SK-N-SH (cell line): ENCODE measurements around the gene FCER1G. TPM values are rescaled to one million over a fixed set of nuclear protein-coding genes. Genes with fewer than 3 reads are reported as not detected.
"Not testable (repeated sequence)": the region's sequence is repeated elsewhere in the genome, so short reads cannot be mapped to it uniquely, and the experiment has no call there.

Experiments used
- CTCF ChIA-PET: fragments of 300-600, 350-600 bp; formaldehyde crosslinking; extraction: SDS; loops from one replicate; lab custom pipeline; 2021; lab: Yijun Ruan, JAX
- POLR2A ChIA-PET: fragments of 350-600 bp; sonication (Branson Sonifier 250); formaldehyde crosslinking; extraction: SDS; loops from one replicate; lab custom pipeline; 2020; ENCODE audit warnings: antibody characterized with exemption, inconsistent platforms; lab: Yijun Ruan, JAX
- DNase-seq: peaks from one replicate; pipeline ENCODE4 v3.0.0; 2012
- H2AFZ ChIP-seq: fragments of 200-600 bp; sonication (generic); 2 replicates; pipeline ENCODE4 v1.8.1; 2016; ENCODE audit warnings: antibody characterized with exemption, mild to moderate bottlenecking, low read depth
- H3F3A ChIP-seq: fragments of 200-600 bp; sonication (generic); replicated peaks from 2 replicates; pipeline ENCODE3; 2016; ENCODE audit warnings: antibody characterized with exemption, mild to moderate bottlenecking; ENCODE audit not compliant: insufficient read depth
- H3K27ac ChIP-seq, 2 experiments: fragments of 200-500 bp in 1 of 2; fragments of 200-600 bp in 1 of 2; sonication (Bioruptor generic) in 1 of 2; sonication (generic), shearing (Covaris generic) in 1 of 2; 2 replicates each; pipeline versions ENCODE4 v1.5.1 to v1.6.1; 2014 to 2016; ENCODE audit warnings: low read depth in 2 of 2, inconsistent platforms in 1 of 2, low read length in 1 of 2, mild to moderate bottlenecking in 1 of 2, mixed read lengths in 1 of 2
- H3K27me3 ChIP-seq: fragments of 200-600 bp; sonication (generic), shearing (Covaris generic); 2 replicates; pipeline ENCODE4 v1.6.1; 2016; ENCODE audit warnings: mixed run types; ENCODE audit not compliant: insufficient read depth
- H3K36me3 ChIP-seq, 2 experiments: fragments of 200-500 bp in 1 of 2; fragments of 200-600 bp in 1 of 2; sonication (Bioruptor generic) in 1 of 2; sonication (generic) in 1 of 2; replicated peaks in 1 of 2; 2 replicates each; pipeline versions ENCODE3 to v1.5.1; 2014 to 2016; ENCODE audit warnings: low read length in 1 of 2, mild to moderate bottlenecking in 1 of 2; ENCODE audit not compliant: insufficient read depth in 2 of 2, control insufficient read depth in 1 of 2
- H3K4me1 ChIP-seq, 2 experiments: fragments of 200-500 bp in 1 of 2; fragments of 200-600 bp in 1 of 2; sonication (Bioruptor generic) in 1 of 2; sonication (generic), shearing (Covaris generic) in 1 of 2; 2 replicates each; pipeline versions ENCODE4 v1.5.1 to v1.6.1; 2014 to 2016; ENCODE audit warnings: low read depth in 1 of 2, low read length in 1 of 2, mixed run types in 1 of 2; ENCODE audit not compliant: insufficient read depth in 2 of 2, control insufficient read depth in 1 of 2
- H3K4me2 ChIP-seq: fragments of 200-600 bp; sonication (generic), shearing (Covaris generic); 2 replicates; pipeline ENCODE4 v1.6.1; 2017; ENCODE audit warnings: mixed run types
- H3K4me3 ChIP-seq, 2 experiments: fragments of 200-500 bp in 1 of 2; fragments of 200-600 bp in 1 of 2; sonication (Bioruptor generic) in 1 of 2; sonication (generic), shearing (Covaris generic) in 1 of 2; 2 replicates each; pipeline versions ENCODE4 v1.5.1 to v1.8.1; 2014 to 2016; ENCODE audit warnings: low read depth in 2 of 2, inconsistent platforms in 1 of 2, low read length in 1 of 2, mild to moderate bottlenecking in 1 of 2, mixed read lengths in 1 of 2, moderate library complexity in 1 of 2
- H3K79me2 ChIP-seq: fragments of 200-600 bp; sonication (generic); 2 replicates; pipeline ENCODE4 v1.8.1; 2017; ENCODE audit warnings: mild to moderate bottlenecking; ENCODE audit not compliant: insufficient read depth
- H3K9ac ChIP-seq: fragments of 200-600 bp; sonication (generic); 2 replicates; pipeline ENCODE4 v1.6.1; 2017; ENCODE audit warnings: mixed run types
- H3K9me2 ChIP-seq: fragments of 200-600 bp; sonication (generic); 2 replicates; pipeline ENCODE4 v1.6.1; 2017; ENCODE audit warnings: mixed run types
- H3K9me3 ChIP-seq: fragments of 200-600 bp; sonication (generic); 2 replicates; pipeline ENCODE4 v1.6.1; 2017; ENCODE audit warnings: mixed run types, mild to moderate bottlenecking, moderate library complexity
- H4K20me1 ChIP-seq: fragments of 200-600 bp; sonication (generic); 2 replicates; pipeline ENCODE4 v1.6.1; 2017; ENCODE audit warnings: mild to moderate bottlenecking, mixed run types; ENCODE audit not compliant: insufficient read depth
- EP300 ChIP-seq, 2 experiments: IDR thresholded peaks; 2 replicates each; pipeline versions ENCODE4 v1.4.0 to v1.6.1; 2012; ENCODE audit warnings: borderline replicate concordance in 1 of 2, low read depth in 1 of 2, low read length in 1 of 2
- GATA2 ChIP-seq: sonication (generic); formaldehyde crosslinking; IDR thresholded peaks from 2 replicates; pipeline ENCODE4 v1.5.0; 2020; ENCODE audit warnings: mild to moderate bottlenecking, missing genetic modification reagents
- MXI1 ChIP-seq: IDR thresholded peaks from 2 replicates; pipeline ENCODE4 v1.6.1; 2012; ENCODE audit warnings: mild to moderate bottlenecking, low read depth, low read length, improper control_type of control experiment
- RAD21 ChIP-seq: IDR thresholded peaks from 2 replicates; pipeline ENCODE4 v1.6.1; 2012; ENCODE audit warnings: mild to moderate bottlenecking, low read length
- TAF1 ChIP-seq: IDR thresholded peaks from 2 replicates; pipeline ENCODE4 v1.6.1; 2012; ENCODE audit warnings: low read depth, mild to moderate bottlenecking, low read length, moderate library complexity, borderline replicate concordance
- TCF12 ChIP-seq: IDR thresholded peaks from 2 replicates; pipeline ENCODE4 v1.4.0; 2012
- YY1 ChIP-seq: IDR thresholded peaks from 2 replicates; pipeline ENCODE4 v1.4.0; 2012; ENCODE audit warnings: low read depth, mild to moderate bottlenecking
- WGBS: methylation state at CpG from one replicate; pipeline ENCODE4 v1.1.6; 2017; ENCODE audit warnings: low lambda C conversion rate; 5-methylcytosine and 5-hydroxymethylcytosine counted together
- polyA plus RNA-seq, 3 experiments: library from polyadenylated mRNA; depleted of rRNA; stranded (reverse); fragments of >200 nt; gene quantifications; 2 replicates each; pipeline ENCODE4 v1.2.3, GENCODE V29; 2012
- TF ChIP-seq, protein P1 (sequence below): fragments of 150-350 bp; IDR thresholded peaks from 2 replicates; pipeline ENCODE4 v1.6.1; 2016; ENCODE audit warnings: mild to moderate bottlenecking, low read depth, low read length
- TF ChIP-seq, protein P2 (sequence below): IDR thresholded peaks from 2 replicates; pipeline ENCODE4 v1.4.0; 2012; ENCODE audit warnings: low read depth
- TF ChIP-seq, protein P3 (sequence below): IDR thresholded peaks from 2 replicates; pipeline ENCODE4 v1.4.0; 2012; ENCODE audit warnings: low read depth, borderline replicate concordance
- TF ChIP-seq, protein P4 (sequence below): fragments of 150-350 bp; IDR thresholded peaks from 2 replicates; pipeline ENCODE4 v1.6.1; 2017; ENCODE audit warnings: antibody characterized with exemption, low read length, low read depth, borderline replicate concordance

FCER1G gene
- polyA plus RNA-seq, 1 of the 3 experiments (the other 2 are of a cell fraction), result 0.61 TPM

DNA sequence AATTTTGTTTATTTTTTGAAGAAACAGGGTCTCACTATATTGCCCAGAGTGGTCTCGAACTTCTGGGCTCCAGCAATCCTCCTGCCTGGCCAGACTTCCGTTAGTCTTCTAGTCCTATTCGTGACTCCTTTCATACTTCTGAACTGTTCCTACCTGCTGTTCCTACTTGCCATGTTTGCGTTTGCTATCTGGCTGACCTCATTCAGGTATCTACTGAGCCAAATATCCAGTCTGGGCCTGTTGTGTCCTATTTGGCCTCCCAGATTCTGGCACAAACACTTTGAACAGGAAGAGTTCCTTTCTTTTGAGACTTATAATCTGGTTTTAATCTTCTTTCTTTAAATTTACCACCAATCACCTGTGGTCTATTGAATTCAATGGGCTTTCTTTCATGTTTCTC lies 29.8 kb downstream of the FCER1G start:
- Histone ChIP-seq H3K4me3 (no peak overlapping the region), H2AFZ (no peak overlapping the region), H3K4me2 (no peak overlapping the region), H3K36me3 (no peaks in the 10 kb centered on the region), H3K27me3 (no peaks in the 10 kb centered on the region; the same call in 1 of the 2 replicates), H3K9me3 (no peaks in the 10 kb centered on the region), H3K9ac (no peak overlapping the region), H3K4me1 (no peaks in the 10 kb centered on the region), H3K9me2 (no peaks in the 10 kb centered on the region), H4K20me1 (no peaks in the 10 kb centered on the region), H3K27ac (no peak overlapping the region), H3F3A (no peaks in the 10 kb centered on the region), H3K79me2 (no peaks in the 10 kb centered on the region)
- ChIA-PET CTCF (no interaction called here), POLR2A (no interaction called here)
- no peak for DNase-seq
- TF ChIP-seq, protein P1, sequence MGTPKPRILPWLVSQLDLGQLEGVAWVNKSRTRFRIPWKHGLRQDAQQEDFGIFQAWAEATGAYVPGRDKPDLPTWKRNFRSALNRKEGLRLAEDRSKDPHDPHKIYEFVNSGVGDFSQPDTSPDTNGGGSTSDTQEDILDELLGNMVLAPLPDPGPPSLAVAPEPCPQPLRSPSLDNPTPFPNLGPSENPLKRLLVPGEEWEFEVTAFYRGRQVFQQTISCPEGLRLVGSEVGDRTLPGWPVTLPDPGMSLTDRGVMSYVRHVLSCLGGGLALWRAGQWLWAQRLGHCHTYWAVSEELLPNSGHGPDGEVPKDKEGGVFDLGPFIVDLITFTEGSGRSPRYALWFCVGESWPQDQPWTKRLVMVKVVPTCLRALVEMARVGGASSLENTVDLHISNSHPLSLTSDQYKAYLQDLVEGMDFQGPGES, result no peak
- TF ChIP-seq, protein P2, sequence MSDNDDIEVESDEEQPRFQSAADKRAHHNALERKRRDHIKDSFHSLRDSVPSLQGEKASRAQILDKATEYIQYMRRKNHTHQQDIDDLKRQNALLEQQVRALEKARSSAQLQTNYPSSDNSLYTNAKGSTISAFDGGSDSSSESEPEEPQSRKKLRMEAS, result no peak
- TF ChIP-seq TAF1 (no peak), YY1 (no peak), EP300 (IDR thresholded peaks at IDR 0.05; ENCODE audit: borderline replicate concordance in 1 of 2, low read depth in 1 of 2, low read length in 1 of 2) (no peak), TCF12 (no peak), GATA2 (CRISPR knock-in tag) (no peak), MXI1 (no peak), RAD21 (no peak)
- TF ChIP-seq, protein P3, sequence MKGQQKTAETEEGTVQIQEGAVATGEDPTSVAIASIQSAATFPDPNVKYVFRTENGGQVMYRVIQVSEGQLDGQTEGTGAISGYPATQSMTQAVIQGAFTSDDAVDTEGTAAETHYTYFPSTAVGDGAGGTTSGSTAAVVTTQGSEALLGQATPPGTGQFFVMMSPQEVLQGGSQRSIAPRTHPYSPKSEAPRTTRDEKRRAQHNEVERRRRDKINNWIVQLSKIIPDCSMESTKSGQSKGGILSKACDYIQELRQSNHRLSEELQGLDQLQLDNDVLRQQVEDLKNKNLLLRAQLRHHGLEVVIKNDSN, result no peak
- TF ChIP-seq, protein P4, sequence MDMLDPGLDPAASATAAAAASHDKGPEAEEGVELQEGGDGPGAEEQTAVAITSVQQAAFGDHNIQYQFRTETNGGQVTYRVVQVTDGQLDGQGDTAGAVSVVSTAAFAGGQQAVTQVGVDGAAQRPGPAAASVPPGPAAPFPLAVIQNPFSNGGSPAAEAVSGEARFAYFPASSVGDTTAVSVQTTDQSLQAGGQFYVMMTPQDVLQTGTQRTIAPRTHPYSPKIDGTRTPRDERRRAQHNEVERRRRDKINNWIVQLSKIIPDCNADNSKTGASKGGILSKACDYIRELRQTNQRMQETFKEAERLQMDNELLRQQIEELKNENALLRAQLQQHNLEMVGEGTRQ, result no peak
- 89% methylated on average over 4 of the region's 4 CpGs for WGBS

DNA sequence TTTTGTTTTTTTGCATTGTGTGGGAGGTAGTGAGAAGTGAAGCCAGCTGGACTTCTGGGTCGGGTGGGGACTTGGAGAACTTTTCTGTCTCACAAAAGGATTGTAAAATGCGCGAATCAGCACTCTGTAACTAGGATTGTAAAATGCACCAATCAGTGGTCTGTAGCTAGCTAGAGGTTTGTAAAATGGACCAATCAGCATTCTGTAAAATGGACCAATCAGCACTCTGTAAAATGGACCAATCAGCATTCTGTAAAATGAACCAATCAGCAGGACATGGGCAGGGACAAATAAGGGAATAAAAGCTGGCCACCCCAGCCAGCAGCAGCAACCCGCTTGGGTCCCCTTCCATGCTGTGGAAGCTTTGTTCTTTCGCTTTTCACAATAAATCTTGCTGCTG lies 35.0 kb downstream of the FCER1G start:
- H3K4me2 ChIP-seq, H3K9ac ChIP-seq, H3K27ac ChIP-seq, H3K9me2 ChIP-seq, DNase-seq, H3K9me3 ChIP-seq, H3K4me3 ChIP-seq, H2AFZ ChIP-seq, H3K36me3 ChIP-seq, H3F3A ChIP-seq, H3K4me1 ChIP-seq, H4K20me1 ChIP-seq, POLR2A ChIA-PET, H3K79me2 ChIP-seq, H3K27me3 ChIP-seq: not testable (repeated sequence)
- CTCF ChIA-PET, result interaction anchor here (1.5 to 3.9 kb wide), 5 partner anchors 9 to 132 kb away, joined by 3 to 19 read pairs (median 5); partner anchors contain the start of genes PCP4L1 and TOMM40L
- WGBS, result 77% methylated on average over 5 of the region's 5 CpGs
